Heart left ventricle (tissue), 16 donors: Measurements from ENCODE around the gene ACVRL1. TPM values are rescaled to one million over a fixed set of nuclear protein-coding genes. Genes with fewer than 3 reads are reported as not detected.

ENCODE experiments used
- ATAC-seq, 4 donors: fragments of 200-7000 bp; cut with Tn5 transposase; one replicate each; pipeline ENCODE4 v1.9.1; 2020 to 2022; ENCODE audit warnings: moderate library complexity in 4 of 4, mild to moderate bottlenecking in 3 of 4, moderate number of reproducible peaks in 1 of 4
- DNase-seq, 5 donors: peaks; one replicate each; pipeline ENCODE4 v3.0.0-alpha.2; 2020
- H3K27ac ChIP-seq, 12 donors: fragments of 200-600 bp; sonication (generic) in 4 of 12; one replicate each; pipeline versions ENCODE4 v1.5.0 to v1.8.0; 2016 to 2022; ENCODE audit warnings: mild to moderate bottlenecking in 2 of 12
- H3K27me3 ChIP-seq, 9 donors: fragments of 200-600 bp; sonication (generic) in 2 of 9; one replicate each; pipeline versions ENCODE4 v1.5.1 to v1.8.0; 2016 to 2022; ENCODE audit warnings: mild to moderate bottlenecking in 3 of 9
- H3K36me3 ChIP-seq, 9 donors: fragments of 200-600 bp; sonication (generic) in 2 of 9; one replicate each; pipeline versions ENCODE4 v1.5.0 to v1.8.0; 2018 to 2022; ENCODE audit warnings: mild to moderate bottlenecking in 2 of 9
- H3K4me1 ChIP-seq, 12 donors: fragments of 200-600 bp; sonication (generic) in 4 of 12; one replicate each; pipeline versions ENCODE4 v1.5.0 to v1.8.0; 2016 to 2022; ENCODE audit warnings: mild to moderate bottlenecking in 3 of 12
- H3K4me3 ChIP-seq, 12 donors: fragments of 200-600 bp; sonication (generic) in 4 of 12; one replicate each; pipeline versions ENCODE4 v1.5.0 to v1.8.0; 2017 to 2022; ENCODE audit warnings: mild to moderate bottlenecking in 9 of 12, moderate library complexity in 4 of 12
- H3K9me3 ChIP-seq, 12 donors: fragments of 200-600 bp; sonication (generic) in 4 of 12; one replicate each; pipeline versions ENCODE4 v1.5.0 to v1.8.0; 2016 to 2022; ENCODE audit warnings: mild to moderate bottlenecking in 1 of 12
- CTCF ChIP-seq, 12 donors: fragments of 200-600 bp; sonication (generic) in 4 of 12; IDR thresholded peaks; one replicate each; pipeline versions ENCODE4 v1.5.0 to v1.8.0; 2018 to 2022; ENCODE audit warnings: antibody characterized with exemption in 12 of 12, mild to moderate bottlenecking in 5 of 12
- POLR2A ChIP-seq, 2 donors: fragments of 450-650 bp; IDR thresholded peaks; one replicate each; pipeline ENCODE4 v1.6.1; 2017; ENCODE audit warnings: antibody characterized with exemption in 2 of 2, mild to moderate bottlenecking in 2 of 2, moderate library complexity in 2 of 2
- WGBS, 4 donors: extraction: QIAGEN DNeasy Blood & Tissue Kit in 2 of 4; methylation state at CpG; one replicate each; pipeline versions ENCODE4 v1.1.5 to v1.1.7; 2013 to 2018; 5-methylcytosine and 5-hydroxymethylcytosine counted together
- intact Hi-C, 10 donors: fragments of 100-400 bp; cut with DNase I; formaldehyde crosslinking; loops; one replicate each; pipeline versions ENCODE4 v1.11.1 to v1.14.2; 2022
- polyA plus RNA-seq, 2 donors: library from polyadenylated mRNA; stranded (reverse); fragments of 200-250 nt; gene quantifications; one replicate each; pipeline ENCODE4 v1.2.3, GENCODE V29; 2013
- total RNA-seq, 9 donors: library from RNA; depleted of rRNA in 2 of 9; stranded (reverse); fragments of >200 nt in 2 of 9; fragmentation: NEBNext Ultra II Directional in 3 of 9; extraction: Animal tissue kit (Norgen Biotek cat#: 25700) in 3 of 9; gene quantifications; one replicate each; pipeline versions ENCODE4 v1.1.0 to v1.2.4, GENCODE V29; 2016 to 2023
- donor health status: ischemic (EF 13 %, LVEDD 7.1; RV severe dilation, severe dysfunction).
- donor health status: healthy with polysubstance abuse.
- donor health status: DM: no; HTN: yes; CAD: no.
- donor health status: DM: no; HTN: no; CAD: no.
- donor health status: ischemic (EF 25% LVEDD 6.9; RV normal size, moderate dysfunction).
- donor health status: ischemic (EF 25% LVEDD 5.7; RV mildly dilated, moderate dysfunction).
- donor health status: healthy.
- donor health status: DM: yes; HTN: yes; CAD: no.
- donor health status: ischemic (EF 35%, LVEDD 5.7; RV mildly dilated, moderate dysfunction).
- donor health status: nonischemic (EF 11% LVEDD 7.7; RV severe dilation, severe dysfunction).
- donor health status: DM: yes; HTN: yes; CAD: no.
- donor health status: PGD.
- donor health status: ischemic (EF 29% LVEDD 5.4; RV normal size, mild dysfunction).
- donor health status: nonischemic (EF 23%, LVEDD 6.1; RV moderate dilation, normal function).

ACVRL1 gene
- total and polyA plus RNA-seq, 11 donors, result 20.5 to 116 (median 33.4) TPM

- H3K9me3 ChIP-seq, result no peaks in the 10 kb centered on the region
- DNase-seq, result no peak
- peak overlapping the region in 9 of 12 donors; percentile 1 to 72 (median 35) for H3K4me3 ChIP-seq
- intact Hi-C loops, result no loop called here
- WGBS, 4 donors, result 52 to 70% (median 60%) methylated on average over 6 of the region's 6 CpGs
- no peak for ATAC-seq
- no peak for TF ChIP-seq CTCF (IDR thresholded peaks at IDR 0.05)
- no peak for TF ChIP-seq POLR2A (IDR thresholded peaks at IDR 0.05)
- H3K27ac ChIP-seq, result peak overlapping the region; percentile 31 to 95 (median 78)
- H3K27me3 ChIP-seq, result peaks cover 0 to 22% (median 5%) of the 10 kb centered on the region in 9 donors
- peaks cover 6 to 91% (median 77%) of the 10 kb centered on the region in 12 donors for H3K4me1 ChIP-seq
- peaks cover 0 to 15% (median 5%) of the 10 kb centered on the region in 9 donors for H3K36me3 ChIP-seq
Measured at GRCh38 chr12:51910168-51910567, 2.9 kb downstream of the ACVRL1 start.

- Histone ChIP-seq H3K36me3 (peaks cover 0 to 20% (median 11%) of the 10 kb centered on the region in 9 donors), H3K27me3 (peaks cover 0 to 22% (median 5%) of the 10 kb centered on the region in 9 donors), H3K9me3 (no peaks in the 10 kb centered on the region), H3K4me3 (peak overlapping the region in 9 of 12 donors; percentile 1 to 72 (median 35)), H3K4me1 (peaks cover 6 to 86% (median 72%) of the 10 kb centered on the region in 12 donors), H3K27ac (peak overlapping the region; percentile 31 to 95 (median 78))
- peak in 1 of 4 donors; percentile 20 for ATAC-seq
- 26 to 71% (median 51%) methylated on average over 2 to 3 of the region's 3 CpGs for WGBS, 4 donors
- intact Hi-C loops, result no loop called here
- TF ChIP-seq CTCF (IDR thresholded peaks at IDR 0.05), result no peak
- no peak for TF ChIP-seq POLR2A (IDR thresholded peaks at IDR 0.05)
- peak in 1 of 5 donors; percentile 44 for DNase-seq
Measured at GRCh38 chr12:51910691-51911090, 3.4 kb downstream of the ACVRL1 start.

GRCh38 chr12:51911307-51911706 lies 4.0 kb downstream of the ACVRL1 start:
- no peak for ATAC-seq
- DNase-seq, result peak in 2 of 5 donors; percentile 32 to 51
- Histone ChIP-seq H3K27ac (peak overlapping the region; percentile 31 to 95 (median 78)), H3K4me3 (peak overlapping the region in 4 of 12 donors; percentile 16 to 65 (median 40)), H3K4me1 (peaks cover 6 to 80% (median 66%) of the 10 kb centered on the region in 12 donors), H3K36me3 (peaks cover 0 to 26% (median 17%) of the 10 kb centered on the region in 9 donors), H3K27me3 (peaks cover 0 to 19% (median 5%) of the 10 kb centered on the region in 9 donors), H3K9me3 (no peaks in the 10 kb centered on the region)
- intact Hi-C loops, result no loop called here
- TF ChIP-seq POLR2A (IDR thresholded peaks at IDR 0.05) (no peak), CTCF (IDR thresholded peaks at IDR 0.05) (no peak)
- WGBS, 4 donors, result 70 to 93% (median 77%) methylated on average over 6 of the region's 6 CpGs

DNA sequence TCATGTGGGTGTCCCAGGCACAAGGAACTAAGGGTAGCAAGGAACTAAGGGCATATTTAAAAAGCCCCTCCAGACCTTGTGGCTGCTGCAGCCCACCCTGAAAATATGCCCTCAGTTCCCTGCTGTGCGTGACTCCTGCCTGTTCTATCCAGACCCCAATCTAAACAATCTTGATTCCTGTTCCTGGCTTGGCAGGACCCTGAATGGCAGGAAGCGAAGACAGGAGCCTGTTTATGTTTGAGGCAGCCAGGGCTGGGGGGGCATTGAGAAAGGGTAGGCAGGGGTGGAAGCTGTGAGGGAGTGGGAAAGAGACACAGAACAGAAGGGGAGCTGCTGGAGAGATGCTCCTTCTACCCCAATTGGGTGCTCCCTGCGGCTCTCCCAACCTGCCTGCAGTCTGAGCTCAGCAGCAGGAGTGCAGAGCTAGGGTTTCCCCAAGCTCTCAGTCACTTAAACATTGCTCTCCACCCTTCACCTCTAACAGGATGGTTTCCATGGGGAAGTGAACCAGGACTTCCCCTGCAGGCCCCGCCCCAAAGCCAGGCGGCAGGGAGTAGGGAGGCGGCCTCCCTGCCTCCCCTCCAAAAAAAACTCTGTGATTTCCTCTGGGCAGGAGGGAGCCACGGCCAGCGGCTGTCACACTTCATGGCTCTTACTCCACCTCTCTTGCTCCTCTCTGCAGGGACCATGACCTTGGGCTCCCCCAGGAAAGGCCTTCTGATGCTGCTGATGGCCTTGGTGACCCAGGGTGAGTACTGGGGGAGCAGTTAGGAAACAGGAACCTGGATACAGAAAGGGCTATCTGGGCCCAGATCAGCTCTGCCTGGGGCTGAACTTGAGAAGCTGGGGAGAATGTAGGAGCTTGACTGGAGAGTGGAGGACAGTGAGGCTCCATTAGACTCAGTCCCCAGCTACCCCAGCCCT lies 4.7 kb downstream of the ACVRL1 start:
- peak overlapping the region; percentile 25 to 95 (median 78) for H3K27ac ChIP-seq
- ATAC-seq (peak; percentile 54 to 84 (median 64)), DNase-seq (peak in 4 of 5 donors; percentile 63 to 75 (median 68))
- WGBS, 4 donors, result 51 to 66% (median 54%) methylated on average over 8 of the region's 8 CpGs
- peaks cover 6 to 74% (median 61%) of the 10 kb centered on the region in 12 donors for H3K4me1 ChIP-seq
- H3K27me3 ChIP-seq, result peaks cover 0 to 12% (median 2%) of the 10 kb centered on the region in 9 donors
- peaks cover 0 to 33% (median 22%) of the 10 kb centered on the region in 9 donors for H3K36me3 ChIP-seq
- intact Hi-C loops, result no loop called here
- H3K9me3 ChIP-seq, result no peaks in the 10 kb centered on the region
- peak overlapping the region in 9 of 12 donors; percentile 25 to 65 (median 38) for H3K4me3 ChIP-seq
- no peak for TF ChIP-seq CTCF (IDR thresholded peaks at IDR 0.05)
- TF ChIP-seq POLR2A (IDR thresholded peaks at IDR 0.05), result no peak
